VCaP (cell line): Measurements from ENCODE around the gene SNCA.
A peak's percentile ranks its signal among the peaks of the same experiment; 100 is the strongest.

Source experiments
- H3K27ac ChIP-seq: fragments of 450-650 bp; 2 replicates; pipeline ENCODE4 v1.5.1; 2017
- TF ChIP-seq, protein P1 (sequence below): fragments of 450-650 bp; conservative IDR thresholded peaks from 2 replicates; pipeline ENCODE4 v1.5.1; 2017; ENCODE audit warnings: mild to moderate bottlenecking, moderate library complexity

The SNCA gene

DNA sequence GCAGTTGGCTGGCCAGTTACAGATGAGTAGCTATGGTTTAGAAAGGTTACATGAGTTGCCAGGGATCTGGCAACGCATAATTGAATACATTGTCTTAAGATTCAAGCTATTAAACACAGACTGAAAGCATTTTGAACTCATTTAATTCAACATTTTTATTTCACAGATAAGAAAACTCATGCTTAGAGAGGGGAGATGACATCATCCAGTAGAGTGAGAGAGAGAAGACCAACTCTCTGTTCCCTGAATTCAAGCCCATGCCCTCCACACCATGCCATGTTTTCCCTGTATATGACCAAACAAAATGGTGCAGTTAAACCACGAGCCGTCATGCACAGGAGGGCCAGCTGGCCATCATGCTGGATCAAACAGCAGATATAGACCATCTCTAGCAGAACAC is 22.6 kb downstream of the SNCA start:
- TF ChIP-seq, protein P1, sequence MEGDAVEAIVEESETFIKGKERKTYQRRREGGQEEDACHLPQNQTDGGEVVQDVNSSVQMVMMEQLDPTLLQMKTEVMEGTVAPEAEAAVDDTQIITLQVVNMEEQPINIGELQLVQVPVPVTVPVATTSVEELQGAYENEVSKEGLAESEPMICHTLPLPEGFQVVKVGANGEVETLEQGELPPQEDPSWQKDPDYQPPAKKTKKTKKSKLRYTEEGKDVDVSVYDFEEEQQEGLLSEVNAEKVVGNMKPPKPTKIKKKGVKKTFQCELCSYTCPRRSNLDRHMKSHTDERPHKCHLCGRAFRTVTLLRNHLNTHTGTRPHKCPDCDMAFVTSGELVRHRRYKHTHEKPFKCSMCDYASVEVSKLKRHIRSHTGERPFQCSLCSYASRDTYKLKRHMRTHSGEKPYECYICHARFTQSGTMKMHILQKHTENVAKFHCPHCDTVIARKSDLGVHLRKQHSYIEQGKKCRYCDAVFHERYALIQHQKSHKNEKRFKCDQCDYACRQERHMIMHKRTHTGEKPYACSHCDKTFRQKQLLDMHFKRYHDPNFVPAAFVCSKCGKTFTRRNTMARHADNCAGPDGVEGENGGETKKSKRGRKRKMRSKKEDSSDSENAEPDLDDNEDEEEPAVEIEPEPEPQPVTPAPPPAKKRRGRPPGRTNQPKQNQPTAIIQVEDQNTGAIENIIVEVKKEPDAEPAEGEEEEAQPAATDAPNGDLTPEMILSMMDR: no peak
- H3K27ac ChIP-seq: no peak overlapping the region

DNA sequence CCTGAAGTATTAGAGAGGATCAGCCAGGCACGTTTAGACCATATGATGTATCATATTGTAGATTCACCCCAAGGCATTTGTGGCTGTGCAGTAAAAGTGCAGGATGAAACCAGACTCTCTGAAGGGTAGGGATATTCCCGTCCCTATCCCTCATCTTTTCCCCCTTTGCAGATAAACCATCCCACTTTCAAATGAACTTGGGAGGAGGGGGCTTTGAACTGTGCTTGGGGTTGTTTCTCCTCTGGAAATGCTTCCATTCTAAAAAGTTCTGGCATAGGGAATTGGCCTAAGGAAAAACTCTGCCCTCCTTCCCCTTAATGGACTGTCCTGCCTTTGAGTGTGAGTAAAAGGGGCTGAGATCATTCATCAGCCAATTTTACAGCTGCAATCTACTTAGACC is 23.8 kb downstream of the SNCA start:
- TF ChIP-seq, protein P1: no peak
- no peak overlapping the region for H3K27ac ChIP-seq

DNA sequence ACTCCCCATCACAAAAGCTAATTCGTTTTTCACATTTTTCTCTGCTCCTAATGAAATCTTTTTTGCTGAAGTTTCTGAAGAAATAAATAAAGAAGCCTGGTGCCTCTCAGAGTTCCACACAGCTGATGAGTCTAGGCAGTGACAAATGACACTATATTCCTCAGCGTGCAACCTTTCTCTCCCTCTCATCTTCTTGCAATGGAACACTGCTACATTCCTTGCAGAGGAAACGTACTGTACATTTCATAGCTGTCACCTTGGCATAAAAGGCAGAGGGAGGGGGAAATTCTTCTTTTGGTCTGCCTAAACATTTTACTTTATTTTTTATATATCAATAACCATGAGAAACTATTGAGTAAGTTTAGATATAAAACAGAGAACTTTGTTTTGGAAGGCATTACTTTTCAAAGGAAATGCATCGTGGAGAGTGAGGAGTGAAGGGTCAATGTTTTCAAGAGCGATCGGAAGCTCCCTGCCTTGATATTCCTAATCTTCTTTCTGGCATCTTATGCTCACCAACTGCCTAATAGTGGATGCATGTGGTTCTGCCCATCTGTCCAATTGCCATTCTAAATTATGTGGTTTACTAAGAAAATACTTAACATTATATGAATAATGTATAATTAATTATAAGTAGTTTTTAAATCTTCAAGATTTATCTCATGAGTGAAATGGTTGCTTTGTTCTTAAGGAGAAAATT is 29.4 kb downstream of the SNCA start:
- TF ChIP-seq, protein P1: no peak
- no peak overlapping the region for H3K27ac ChIP-seq

DNA sequence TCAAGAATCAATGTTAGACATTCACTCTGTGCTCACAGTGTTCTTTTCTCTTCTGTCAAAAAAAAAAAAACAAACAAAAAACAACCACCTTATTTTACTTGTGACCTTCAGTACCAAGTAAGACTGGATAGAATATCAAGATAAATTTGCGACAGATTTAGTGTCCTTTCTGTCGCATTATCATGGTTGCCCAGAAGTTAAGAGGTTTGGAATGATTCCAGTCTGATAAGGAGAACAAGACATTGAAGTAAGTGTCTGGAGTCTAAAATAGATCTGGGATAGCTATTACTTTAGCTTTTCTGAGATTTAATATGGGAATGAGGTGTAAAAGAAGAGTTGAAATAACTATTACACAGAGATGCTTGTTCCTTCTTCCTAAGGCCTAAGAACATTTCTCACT is 31.7 kb downstream of the SNCA start:
- TF ChIP-seq, protein P1: no peak
- no peak overlapping the region for H3K27ac ChIP-seq

DNA sequence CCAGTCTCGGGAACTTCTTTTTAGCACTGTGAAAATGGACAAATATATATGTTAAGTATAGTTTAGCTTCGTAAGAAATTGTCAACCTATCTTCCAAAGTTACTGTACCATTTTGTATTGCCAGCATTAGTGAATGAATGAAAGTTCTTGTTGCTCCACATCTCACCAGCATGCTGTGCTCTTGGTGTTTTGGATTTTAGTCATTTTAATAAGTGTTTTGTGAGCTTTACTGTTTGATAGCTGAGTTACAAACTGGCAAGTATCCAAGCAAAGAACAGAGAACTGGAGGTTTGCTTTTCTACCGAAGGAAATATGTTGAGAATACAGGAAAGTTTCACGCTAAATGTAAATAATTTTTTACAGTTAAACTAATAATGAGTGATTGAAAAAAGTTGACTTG is 33.0 kb downstream of the SNCA start:
- peak overlapping the region; percentile 13; the same call in 1 of the 2 replicates for H3K27ac ChIP-seq

DNA sequence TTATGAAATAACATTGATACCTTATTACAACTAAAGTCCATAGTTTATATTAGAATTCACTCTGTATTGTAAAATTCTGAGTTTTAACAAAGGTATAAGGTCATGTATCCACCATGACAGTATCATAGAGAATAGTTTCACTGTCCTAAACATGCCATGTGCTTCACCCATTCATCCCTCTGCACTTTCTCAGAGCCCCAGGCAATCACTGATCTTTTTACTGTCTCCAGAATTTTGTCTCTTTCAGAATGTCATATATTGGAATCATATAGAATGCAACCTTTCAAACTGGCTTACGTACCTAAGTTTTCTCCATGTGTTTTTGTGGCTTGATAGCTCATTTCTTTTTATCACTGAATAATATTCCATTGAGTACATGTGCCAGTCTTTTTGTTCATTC is 33.9 kb downstream of the SNCA start:
- H3K27ac ChIP-seq: no peak overlapping the region
- TF ChIP-seq, protein P1: no peak

More for the DNA sequence above, 33.0 kb downstream of the SNCA start:
- TF ChIP-seq, protein P1: peak; percentile 57

DNA sequence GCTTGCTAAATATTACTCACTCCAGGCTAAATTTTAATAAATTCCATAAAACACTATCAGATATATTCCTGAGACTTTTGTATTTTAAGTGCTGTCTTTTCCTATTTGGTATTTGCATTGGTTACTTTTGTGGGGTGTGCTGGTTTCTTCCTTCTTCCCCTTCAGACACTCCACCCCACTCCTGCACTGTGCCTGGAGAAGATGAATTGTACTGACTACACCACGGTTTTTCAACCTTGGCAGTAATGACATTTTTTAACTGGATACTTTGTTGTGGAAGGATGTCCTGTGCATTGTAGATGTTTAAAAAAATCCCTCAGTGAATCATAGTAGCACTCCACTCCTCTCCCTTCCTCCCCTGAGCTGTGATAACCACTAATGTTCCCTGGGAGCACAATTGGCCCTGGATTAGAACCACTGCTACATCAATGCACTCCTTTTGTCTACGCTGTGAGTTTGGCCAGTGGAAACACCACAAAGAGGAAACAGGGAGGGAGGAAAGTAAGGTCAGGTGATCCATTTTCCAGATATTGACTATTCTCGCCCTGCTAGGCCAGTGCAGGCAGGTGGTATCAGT is 36.3 kb downstream of the SNCA start:
- H3K27ac ChIP-seq: no peak overlapping the region
- TF ChIP-seq, protein P1: no peak
